Skeletal muscle cell (primary cell): ENCODE data around the gene ZNF32.
"Not testable (repeated sequence)": the region's sequence is repeated elsewhere in the genome, so short reads cannot be mapped to it uniquely, and the experiment has no call there.

Experiments
- DNase-seq: peaks from one replicate; pipeline ENCODE4 v3.0.0-alpha.2; 2010; ENCODE audit warnings: low read depth
- H3K4me3 ChIP-seq: 2 replicates; pipeline ENCODE4 v1.5.1; 2011; ENCODE audit warnings: low read depth, mild to moderate bottlenecking, control low read depth, low read length, moderate library complexity

The ZNF32 gene

DNA sequence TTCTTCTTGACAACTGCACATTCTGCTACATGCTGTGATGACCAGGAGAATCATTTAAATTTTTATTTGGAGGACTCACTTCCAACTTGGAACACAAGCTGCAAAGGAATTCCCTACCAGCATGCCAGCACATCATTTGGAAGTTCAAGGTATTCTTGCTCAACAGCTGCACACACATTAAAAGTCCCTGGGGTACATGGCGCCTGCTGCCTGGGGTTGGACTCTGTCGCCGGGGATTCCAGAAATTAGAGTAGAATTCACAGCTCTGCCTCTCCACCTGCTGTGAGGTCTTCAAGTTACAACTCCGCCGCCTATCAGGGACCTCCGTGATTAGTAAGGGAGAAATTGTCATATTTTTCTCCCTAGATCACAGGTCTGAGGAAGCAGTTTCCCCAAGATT, 1.1 kb downstream of the ZNF32 start:
- DNase-seq = peak; percentile 13
- H3K4me3 ChIP-seq = peak overlapping the region; percentile 69

DNA sequence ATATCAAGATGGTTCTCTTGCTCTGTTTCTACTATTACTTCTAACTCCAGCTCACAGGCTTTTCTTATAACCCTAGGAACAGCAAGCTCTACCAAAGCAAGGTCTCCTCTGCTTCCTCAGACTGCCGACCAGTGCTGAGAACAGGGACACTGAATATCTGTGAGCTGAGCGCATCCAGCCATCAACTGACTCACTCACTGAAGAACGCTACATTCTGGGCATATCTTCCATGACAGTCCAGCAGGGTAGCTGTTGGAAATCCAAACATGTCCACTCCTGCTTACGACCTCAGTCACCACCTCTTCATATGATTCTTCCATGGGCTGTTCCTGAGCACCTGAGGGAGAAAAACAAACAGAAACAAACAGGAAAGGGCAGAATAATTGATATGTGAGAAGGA, 2.8 kb downstream of the ZNF32 start:
- H3K4me3 ChIP-seq = no peak overlapping the region
- no peak for DNase-seq

DNA sequence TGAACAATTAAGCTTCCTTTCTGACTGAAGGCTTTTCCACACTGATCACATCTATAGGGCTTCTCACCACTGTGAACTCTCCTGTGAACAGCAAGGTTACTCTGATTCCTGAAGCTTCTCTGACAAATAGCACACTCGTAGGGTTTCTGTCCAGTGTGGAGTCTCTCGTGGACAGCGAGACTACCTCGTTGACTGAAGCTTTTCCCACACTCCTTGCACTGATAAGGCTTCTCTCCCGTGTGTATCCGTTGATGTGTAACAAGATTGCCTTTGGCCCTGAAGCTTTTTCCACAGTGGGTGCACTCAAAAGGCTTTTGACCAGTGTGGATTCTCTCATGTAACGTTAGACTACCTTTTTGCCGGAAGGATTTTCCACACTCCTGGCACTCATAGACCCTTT, 4.4 kb downstream of the ZNF32 start:
- DNase-seq = no peak
- H3K4me3 ChIP-seq = no peak overlapping the region

GRCh38 chr10:43640603-43641002, 8.1 kb downstream of the ZNF32 start:
- no peak for DNase-seq
- H3K4me3 ChIP-seq = no peak overlapping the region

DNA sequence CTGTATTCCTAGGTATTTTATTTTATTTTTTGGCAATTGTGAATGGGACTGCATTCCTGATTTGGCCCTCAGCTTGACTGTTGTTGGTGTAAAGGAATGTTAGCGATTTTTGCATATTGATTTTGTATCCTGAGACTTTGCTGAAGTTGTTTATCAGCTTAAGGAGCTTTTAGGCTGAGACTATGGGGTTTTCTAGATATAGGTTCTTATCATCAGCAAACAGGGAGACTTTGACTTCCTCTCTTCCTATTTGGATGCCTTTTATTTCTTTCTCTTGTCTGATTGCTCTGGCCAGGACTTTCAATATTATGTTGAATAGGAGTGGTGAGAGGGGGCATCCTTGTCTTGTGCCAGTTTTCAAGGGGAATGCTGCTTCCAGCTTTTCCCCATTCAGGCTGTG, 12.9 kb downstream of the ZNF32 start:
- not testable (repeated sequence) for DNase-seq, H3K4me3 ChIP-seq

GRCh38 chr10:43628956-43629355, 19.7 kb downstream of the ZNF32 start:
- no peak overlapping the region for H3K4me3 ChIP-seq
- DNase-seq = no peak

GRCh38 chr10:43627942-43628341, 20.7 kb downstream of the ZNF32 start:
- no peak for DNase-seq
- H3K4me3 ChIP-seq = no peak overlapping the region

DNA sequence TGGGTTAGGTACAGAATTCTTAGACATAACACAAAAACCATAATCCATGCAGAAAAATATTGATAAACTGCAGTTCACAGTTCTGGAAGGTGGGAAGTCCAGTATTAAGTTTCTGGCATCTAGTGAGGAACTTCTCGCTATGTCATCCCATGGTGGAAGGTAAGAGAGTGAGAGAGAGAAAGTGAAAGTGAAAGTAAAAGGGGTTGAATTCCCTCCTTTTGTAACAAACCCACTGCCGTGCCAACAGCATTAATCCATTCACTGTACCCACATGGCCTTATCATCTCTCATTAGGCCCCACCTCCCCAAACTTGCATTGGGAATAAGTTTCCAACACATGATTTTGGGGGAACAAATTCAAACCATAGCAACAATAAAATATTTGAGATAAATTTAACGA, 25.3 kb downstream of the ZNF32 start:
- H3K4me3 ChIP-seq = peak overlapping the region; percentile 5
- DNase-seq = no peak

- DNase-seq = no peak
- H3K4me3 ChIP-seq = no peak overlapping the region
Measured at GRCh38 chr10:43622038-43622437, 26.6 kb downstream of the ZNF32 start.

GRCh38 chr10:43619368-43619767, 29.3 kb downstream of the ZNF32 start:
- DNase-seq = no peak
- H3K4me3 ChIP-seq = no peak overlapping the region

DNA sequence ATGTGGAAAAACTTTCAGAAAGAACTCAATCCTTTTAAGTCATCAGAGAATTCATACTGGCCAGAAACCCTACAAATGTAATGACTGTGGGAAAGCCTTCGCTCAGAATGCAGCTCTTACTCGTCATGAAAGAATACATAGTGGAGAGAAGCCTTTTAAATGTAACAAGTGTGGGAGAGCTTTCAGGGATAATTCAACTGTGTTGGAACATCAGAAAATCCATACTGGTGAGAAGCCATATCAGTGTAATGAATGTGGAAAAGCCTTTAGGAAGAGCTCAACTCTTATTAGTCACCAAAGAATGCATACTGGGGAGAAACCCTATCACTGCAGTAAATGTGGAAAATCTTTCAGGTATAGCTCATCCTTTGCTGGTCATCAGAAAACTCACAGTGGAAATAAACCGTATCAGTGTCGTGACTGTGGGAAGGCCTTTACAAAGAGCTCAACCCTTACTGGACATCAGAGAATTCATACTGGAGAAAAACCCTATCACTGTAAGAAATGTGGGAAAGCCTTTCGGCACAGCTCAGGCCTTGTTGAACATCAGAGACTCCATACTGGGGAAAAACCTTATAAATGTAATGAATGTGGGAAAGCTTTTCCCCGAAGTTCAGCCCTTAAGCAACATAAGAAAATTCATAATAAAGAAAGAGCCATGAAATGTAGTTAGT, 31.8 kb downstream of the ZNF32 start:
- no peak for DNase-seq

DNA sequence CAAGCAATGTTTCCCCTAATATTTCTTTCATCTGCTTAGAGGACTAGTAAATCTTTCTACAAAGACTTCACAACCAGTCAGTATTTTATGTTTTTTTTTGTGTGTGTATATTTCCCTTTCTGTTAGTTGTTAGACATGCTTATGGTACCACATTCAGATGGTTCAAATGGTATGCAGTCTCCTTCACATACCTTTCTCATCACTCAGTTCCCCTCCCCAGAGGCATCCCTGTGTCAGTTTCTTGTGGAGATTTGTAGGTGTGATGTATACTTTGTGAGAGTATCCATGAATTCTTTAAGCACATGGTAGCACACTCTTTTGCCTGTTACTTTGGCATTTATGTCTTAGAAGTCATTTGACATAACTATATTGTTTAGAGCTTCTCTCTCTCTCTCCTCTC, 38.0 kb downstream of the ZNF32 start:
- peak; percentile 19 for DNase-seq
- H3K4me3 ChIP-seq = no peak overlapping the region

More for the DNA sequence above, 31.8 kb downstream of the ZNF32 start:
- no peak overlapping the region for H3K4me3 ChIP-seq

DNA sequence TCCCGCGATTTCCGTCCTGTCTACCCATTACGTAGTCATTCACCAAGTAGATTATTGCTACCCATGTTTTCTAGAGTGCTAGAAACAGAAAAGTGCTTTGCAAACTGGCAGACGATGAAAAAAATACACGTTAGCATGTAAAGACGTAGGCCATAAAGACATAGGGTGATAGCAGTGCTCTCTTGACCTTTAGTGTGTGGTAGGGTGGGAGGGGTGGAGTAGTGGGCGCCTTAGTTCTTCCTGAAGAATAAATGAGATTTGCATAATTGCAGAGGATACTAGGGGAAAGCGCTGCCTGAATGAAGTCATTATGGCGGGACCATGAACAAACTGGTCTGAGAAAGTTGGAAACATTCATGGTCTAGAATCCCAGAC, 41.5 kb downstream of the ZNF32 start:
- peak overlapping the region; percentile 76 for H3K4me3 ChIP-seq
- no peak for DNase-seq

GRCh38 chr10:43606323-43607198, 42.1 kb downstream of the ZNF32 start, which contains the start of gene ZNF485:
TSS of gene ZNF485 (plus strand) at chr10:43606438. CDS start at chr10:43607051, 613 bp downstream.
- peak; percentile 19 for DNase-seq
- peak within 1 kb of the TSS; percentile 76 for H3K4me3 ChIP-seq

- no peak for DNase-seq
- H3K4me3 ChIP-seq = peak overlapping the region; percentile 76
Measured at GRCh38 chr10:43605850-43606322, 42.8 kb downstream of the ZNF32 start.

- DNase-seq, H3K4me3 ChIP-seq: not testable (repeated sequence)
Measured at GRCh38 chr10:43601576-43601975, 47.1 kb downstream of the ZNF32 start.

GRCh38 chr10:43599333-43599732, 49.3 kb downstream of the ZNF32 start:
- DNase-seq = no peak
- H3K4me3 ChIP-seq = no peak overlapping the region

- H3K4me3 ChIP-seq = no peak overlapping the region
- DNase-seq = no peak
Measured at GRCh38 chr10:43598446-43598845, 50.2 kb downstream of the ZNF32 start.

GRCh38 chr10:43596546-43596945, 52.1 kb downstream of the ZNF32 start:
- no peak for DNase-seq
- H3K4me3 ChIP-seq = no peak overlapping the region

DNA sequence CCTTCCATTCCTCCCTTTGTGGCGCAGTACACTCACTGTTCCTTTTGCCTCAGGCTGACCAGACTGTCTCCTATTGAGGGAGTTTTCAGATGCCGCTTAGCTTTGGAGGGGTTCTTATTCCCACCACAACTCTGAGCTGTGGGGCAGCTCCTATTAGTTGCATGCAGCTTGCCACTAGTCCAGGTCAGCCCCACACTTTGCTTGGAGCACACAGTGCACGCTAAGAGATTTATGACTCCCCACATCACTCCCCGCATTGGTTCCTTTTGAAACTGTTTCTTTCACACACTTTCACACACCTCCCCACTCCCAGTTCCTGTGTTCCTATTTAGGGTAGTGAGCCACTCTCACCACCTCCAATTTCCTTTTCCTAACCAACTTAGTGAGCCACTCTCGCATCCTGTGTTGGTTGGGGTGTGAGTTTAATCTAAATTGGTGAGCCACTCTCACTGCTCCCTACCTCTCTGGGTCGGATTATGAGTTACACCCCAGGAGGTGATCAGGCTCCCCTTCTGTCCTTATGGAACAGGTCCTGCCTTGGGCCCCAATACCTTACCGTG, 52.9 kb downstream of the ZNF32 start:
- no peak for DNase-seq
- H3K4me3 ChIP-seq = no peak overlapping the region
